GM12878 (cell line): ENCODE results near the gene PRPS1. TPM values are rescaled to one million over a fixed set of nuclear protein-coding genes. Genes with fewer than 3 reads are reported as not detected.

Experiments used
- ATAC-seq: fragments of 200-7000 bp; cut with Tn5 transposase; 3 replicates; pipeline ENCODE4 v1.9.1; 2020; ENCODE audit warnings: mild to moderate bottlenecking, moderate library complexity
- BruUV-seq: library from RNA; stranded (reverse); fragments of 400-500 nt; replicated peaks from 2 replicates; lab custom pipeline; 2021; lab: Mats Ljungman, UMichigan
- CTCF ChIA-PET: fragments of 300-600 bp; sonication (Branson Sonifier 250); formaldehyde crosslinking; extraction: SDS; loops from one replicate; lab custom pipeline; 2021; ENCODE audit warnings: inconsistent platforms; lab: Yijun Ruan, JAX
- POLR2A ChIA-PET: fragments of 350-600 bp; formaldehyde crosslinking; extraction: SDS; loops from one replicate; lab custom pipeline; 2021; ENCODE audit warnings: inconsistent platforms; lab: Charles Lee
- RAD21 ChIA-PET: fragments of 300-600 bp; sonication (Branson Sonifier 250); formaldehyde crosslinking; loops from one replicate; lab custom pipeline; 2023; ENCODE audit warnings: antibody characterized with exemption; ENCODE audit not compliant: unreplicated experiment; lab: Charles Lee
- SMC1A ChIA-PET: fragments of 300-600 bp; sonication (Branson Sonifier 250); formaldehyde crosslinking; loops from one replicate; lab custom pipeline; 2023; ENCODE audit not compliant: unreplicated experiment, uncharacterized antibody; lab: Charles Lee
- DNase-seq: peaks from one replicate; pipeline ENCODE4 v3.0.0-alpha.2; 2011; ENCODE audit warnings: low read depth, low spot score
- FAIRE-seq: peaks from 3 replicates; lab custom pipeline; 2011; peaks lifted over from hg19 to GRCh38; lab: Jason Lieb, UNC
- H2AFZ ChIP-seq: 2 replicates; pipeline ENCODE4 v1.6.0; 2011; ENCODE audit warnings: low read depth, low read length, control low read depth; ENCODE audit not compliant: control insufficient read depth
- H3K27ac ChIP-seq: 2 replicates; pipeline ENCODE4 v1.5.1; 2011; ENCODE audit warnings: control low read depth; ENCODE audit not compliant: control insufficient read depth, insufficient read depth
- H3K27me3 ChIP-seq, 2 experiments: replicated peaks in 1 of 2; 2 replicates each; pipeline versions ENCODE4 v1.6.0 to v1.6.1; 2011; ENCODE audit warnings: low read length in 1 of 2; ENCODE audit not compliant: control insufficient read depth in 2 of 2, insufficient read depth in 2 of 2
- H3K36me3 ChIP-seq, 2 experiments: 2 replicates each; pipeline ENCODE4 v1.5.1; 2011; ENCODE audit warnings: low read length in 1 of 2; ENCODE audit not compliant: control insufficient read depth in 2 of 2, insufficient read depth in 2 of 2
- H3K4me1 ChIP-seq: 2 replicates; pipeline ENCODE4 v1.6.1; 2011; ENCODE audit warnings: mild to moderate bottlenecking, low read length, moderate library complexity, mixed read lengths; ENCODE audit not compliant: control insufficient read depth, insufficient read depth
- H3K4me2 ChIP-seq: 2 replicates; pipeline ENCODE4 v1.6.0; 2011; ENCODE audit warnings: control low read depth; ENCODE audit not compliant: control insufficient read depth, insufficient read depth
- H3K4me3 ChIP-seq: fragments of 200-600 bp; sonication (generic); 2 replicates; pipeline ENCODE4 v1.5.1; 2016
- H3K79me2 ChIP-seq: 2 replicates; pipeline ENCODE4 v1.6.0; 2011; ENCODE audit warnings: low read length; ENCODE audit not compliant: control insufficient read depth, insufficient read depth
- H3K9ac ChIP-seq: 2 replicates; pipeline ENCODE4 v1.8.0; 2011; ENCODE audit warnings: low read length, control low read depth, mixed read lengths; ENCODE audit not compliant: control insufficient read depth, insufficient read depth
- H3K9me3 ChIP-seq: replicated peaks from 3 replicates; pipeline ENCODE4 v1.5.1; 2011; ENCODE audit warnings: mild to moderate bottlenecking, low read length; ENCODE audit not compliant: control insufficient read depth, insufficient read depth
- H4K20me1 ChIP-seq: 2 replicates; pipeline ENCODE4 v1.6.0; 2011; ENCODE audit not compliant: control insufficient read depth, insufficient read depth
- DPF2 ChIP-seq: fragments of 450-650 bp; IDR thresholded peaks from 2 replicates; pipeline ENCODE4 v1.6.1; 2017; ENCODE audit warnings: mild to moderate bottlenecking
- MLLT1 ChIP-seq: fragments of 450-650 bp; IDR thresholded peaks from 2 replicates; pipeline ENCODE4 v1.6.1; 2016; ENCODE audit warnings: mild to moderate bottlenecking
- NR2C2 ChIP-seq: IDR thresholded peaks from 2 replicates; pipeline ENCODE4 v1.6.1; 2011; ENCODE audit warnings: borderline replicate concordance, low read depth; ENCODE audit not compliant: control insufficient read depth, insufficient read length
- RB1 ChIP-seq: fragments of 450-650 bp; formaldehyde crosslinking; IDR thresholded peaks from 2 replicates; pipeline ENCODE4 v1.6.1; 2017; ENCODE audit warnings: mild to moderate bottlenecking, borderline replicate concordance
- RCOR1 ChIP-seq: conservative IDR thresholded peaks from 2 replicates; pipeline ENCODE4 v1.6.1; 2012; ENCODE audit warnings: low read depth, low read length, improper control_type of control experiment
- WGBS: methylation state at CpG from one replicate; pipeline ENCODE4 v1.1.6; 2016; ENCODE audit warnings: low lambda C conversion rate; ENCODE audit not compliant: insufficient replicate concordance, insufficient coverage; ENCODE audit errors: missing lambda C conversion rate; 5-methylcytosine and 5-hydroxymethylcytosine counted together
- in situ Hi-C: fragments of 300-500 bp; cut with MboI; formaldehyde crosslinking; loops from 9 replicates; pipeline ENCODE4 v1.14.3; 2018; ENCODE audit warnings: mixed read lengths
- intact Hi-C: fragments of 100-400 bp; cut with micrococcal nuclease; formaldehyde crosslinking; loops from one replicate; pipeline ENCODE4 v1.14.2; 2022; ENCODE audit not compliant: unreplicated experiment
- polyA plus RNA-seq, 11 experiments: library from polyadenylated mRNA; depleted of rRNA in 4 of 11; unstranded in 6 of 11; stranded (reverse) in 5 of 11; fragments of >200 nt; fragmentation: Nextera tagmentation in 4 of 11; fragmentation: Illumina TruSeq in 1 of 11; extraction: Ambion mirVana in 4 of 11; extraction: Trizol in 1 of 11; gene quantifications; 1 replicate in 1 of 11; 2 replicates in 10 of 11; pipeline versions ENCODE4 v1.2.1 to v1.2.3, GENCODE V29; 2011 to 2016; ENCODE audit warnings: inconsistent platforms in 2 of 11, missing spikeins in 2 of 11, low read depth in 1 of 11
- total RNA-seq, 4 experiments: library from RNA; depleted of rRNA in 3 of 4; stranded (reverse); fragments of >200 nt in 3 of 4; fragmentation: Illumina TruSeq in 1 of 4; extraction: Trizol in 1 of 4; gene quantifications; 2 replicates each; pipeline versions ENCODE4 v1.2.1 to v1.2.3, GENCODE V29; 2013 to 2021

PRPS1 gene
- total and polyA plus RNA-seq, 10 of the 15 experiments (the other 5 are each of a cell fraction or from before 2014, with no cell fraction given): 26.5 to 86.5 (median 61.1) TPM

- ChIA-PET RAD21 (interaction anchor here (0.8 to 11.2 kb wide), 7 partner anchors 9 to 100 kb away, joined by 3 to 444 read pairs (median 17); partner anchors contain the start of genes NCBP2L, PRPS1 and TSC22D3), CTCF (interaction anchor here (1.5 to 8.6 kb wide), 7 partner anchors 10 to 101 kb away, joined by 4 to 273 read pairs (median 14); partner anchors contain the start of genes NCBP2L and TSC22D3), SMC1A (interaction anchor here (1.0 to 8.6 kb wide), 8 partner anchors 11 to 100 kb away, joined by 3 to 425 read pairs (median 14); partner anchors contain the start of genes NCBP2L, PRPS1 and TSC22D3), POLR2A (interaction anchor here (0.5 to 10.5 kb wide), 4 partner anchors 9 to 183 kb away, joined by 3 to 287 read pairs (median 6); no protein-coding TSS in a partner anchor)
- peak overlapping the region; percentile 82; the same call in 1 of the 2 replicates for H3K4me2 ChIP-seq
- no peaks in the 10 kb centered on the region for H3K36me3 ChIP-seq
- H3K9me3 ChIP-seq: no peaks in the 10 kb centered on the region
- H3K27ac ChIP-seq: peak overlapping the region; percentile 60; the same call in 1 of the 2 replicates
- 38% methylated on average over 1 of the region's 1 CpG for WGBS
- intact Hi-C loops: loop anchor here (5.0 kb wide), 1 partner anchor 558 kb away; the partner anchor contains the start of gene RBM41
- ATAC-seq (no peak), DNase-seq (no peak), FAIRE-seq (no peak)
- in situ Hi-C loops: loop anchor here (5.0 kb wide), 1 partner anchor 37 kb away; no protein-coding TSS in a partner anchor
- H3K79me2 ChIP-seq: peaks cover 4% of the 10 kb centered on the region
- H3K4me1 ChIP-seq: peaks cover 22% of the 10 kb centered on the region
- no peaks in the 10 kb centered on the region for H4K20me1 ChIP-seq
- peak; percentile 47; the same call in 1 of the 2 replicates for TF ChIP-seq DPF2
- no peak for TF ChIP-seq NR2C2
- no peaks in the 10 kb centered on the region; a peak in 1 of 4 replicates for H3K27me3 ChIP-seq
- no peak overlapping the region for H2AFZ ChIP-seq
- BruUV-seq: no TSS peak
- H3K9ac ChIP-seq: no peak overlapping the region
- peak overlapping the region; percentile 54 for H3K4me3 ChIP-seq
These were observed 47.0 kb downstream of the PRPS1 start for GRCh38 chrX:107675365-107675654.

GRCh38 chrX:107675823-107676555 lies 47.7 kb downstream of the PRPS1 start:
- peak overlapping the region; percentile 54 for H3K4me3 ChIP-seq
- WGBS: 25% methylated on average over 9 of the region's 9 CpGs
- intact Hi-C loops: loop anchor here (5.0 kb wide), 1 partner anchor 559 kb away; the partner anchor contains the start of gene RBM41
- DNase-seq (no peak), ATAC-seq (peak; percentile 5; the same call in 1 of the 3 replicates), FAIRE-seq (no peak)
- H3K4me2 ChIP-seq: peak overlapping the region; percentile 61
- H3K36me3 ChIP-seq: no peaks in the 10 kb centered on the region
- peak; percentile 32; the same call in 1 of the 2 replicates for TF ChIP-seq MLLT1
- no peak for TF ChIP-seq RCOR1
- TF ChIP-seq RB1: no peak
- CTCF ChIA-PET: interaction anchor here (1.3 to 8.6 kb wide), 7 partner anchors 9 to 100 kb away, joined by 4 to 273 read pairs (median 13); partner anchors contain the start of genes NCBP2L and TSC22D3
- H3K79me2 ChIP-seq: peaks cover 4% of the 10 kb centered on the region
- peak overlapping the region; percentile 78 for H3K9ac ChIP-seq
- SMC1A ChIA-PET: interaction anchor here (0.6 to 8.6 kb wide), 8 partner anchors 10 to 100 kb away, joined by 3 to 425 read pairs (median 13); partner anchors contain the start of genes NCBP2L, PRPS1 and TSC22D3
- no peaks in the 10 kb centered on the region for H3K9me3 ChIP-seq
- no peaks in the 10 kb centered on the region for H4K20me1 ChIP-seq
- in situ Hi-C loops: loop anchor here (5.0 kb wide), 1 partner anchor 36 kb away; no protein-coding TSS in a partner anchor
- no peak overlapping the region for H2AFZ ChIP-seq
- no peaks in the 10 kb centered on the region; a peak in 1 of 4 replicates for H3K27me3 ChIP-seq
- peak overlapping the region; percentile 57 for H3K27ac ChIP-seq
- TSS peak; percentile 79 for BruUV-seq
- RAD21 ChIA-PET: interaction anchor here (0.8 to 11.2 kb wide), 9 partner anchors 9 to 100 kb away, joined by 3 to 444 read pairs (median 17); partner anchors contain the start of genes NCBP2L and TSC22D3
- H3K4me1 ChIP-seq: peaks cover 22% of the 10 kb centered on the region
- POLR2A ChIA-PET: interaction anchor here (1.0 to 10.5 kb wide), 5 partner anchors 8 to 38 kb away, joined by 3 to 287 read pairs (median 4); no protein-coding TSS in a partner anchor
